Neuronal stem cell (in vitro differentiated cells): Measurements from ENCODE around the gene EFL1.
"Not testable (repeated sequence)": the region's sequence is repeated elsewhere in the genome, so short reads cannot be mapped to it uniquely, and the experiment has no call there.

Source experiments
- DNase-seq: peaks from one replicate; pipeline ENCODE4 v3.0.0-alpha.2; 2013; ENCODE audit warnings: low spot score
- H2AFZ ChIP-seq: one replicate; pipeline ENCODE4 v1.6.1; 2013; ENCODE audit warnings: mild to moderate bottlenecking, low read length, inconsistent platforms
- H2AK5ac ChIP-seq: 2 replicates; pipeline ENCODE4 v1.6.1; 2013; ENCODE audit warnings: low read depth, mild to moderate bottlenecking, inconsistent platforms, low read length, moderate library complexity, mixed read lengths
- H2BK120ac ChIP-seq: 2 replicates; pipeline ENCODE4 v1.6.1; 2013; ENCODE audit warnings: low read depth, mild to moderate bottlenecking, inconsistent platforms, low read length, moderate library complexity, mixed read lengths
- H2BK12ac ChIP-seq: one replicate; pipeline ENCODE4 v1.6.1; 2013; ENCODE audit warnings: low read length, inconsistent platforms
- H2BK15ac ChIP-seq: 2 replicates; pipeline ENCODE4 v1.6.1; 2013; ENCODE audit warnings: mild to moderate bottlenecking, low read length, inconsistent platforms, mixed read lengths
- H2BK5ac ChIP-seq: one replicate; pipeline ENCODE4 v1.6.1; 2013; ENCODE audit warnings: inconsistent platforms, mild to moderate bottlenecking, low read length, moderate library complexity
- H3K14ac ChIP-seq: one replicate; pipeline ENCODE4 v1.6.1; 2013; ENCODE audit warnings: low read length, inconsistent platforms
- H3K18ac ChIP-seq: 2 replicates; pipeline ENCODE4 v1.6.1; 2013; ENCODE audit warnings: low read length, inconsistent platforms
- H3K23ac ChIP-seq: 2 replicates; pipeline ENCODE4 v1.6.1; 2013; ENCODE audit warnings: low read depth, mild to moderate bottlenecking, mixed read lengths, low read length, inconsistent platforms; ENCODE audit not compliant: poor library complexity
- H3K27ac ChIP-seq: replicated peaks from 3 replicates; pipeline ENCODE4 v1.5.1; 2013; ENCODE audit warnings: low read length, inconsistent platforms
- H3K27me3 ChIP-seq, 3 experiments: 2 replicates each; pipeline ENCODE4 v1.6.1; 2013; ENCODE audit warnings: low read length in 3 of 3, mild to moderate bottlenecking in 2 of 3, inconsistent platforms in 1 of 3, low read depth in 1 of 3, mixed read lengths in 1 of 3, moderate library complexity in 1 of 3; ENCODE audit not compliant: control insufficient read depth in 3 of 3, insufficient read depth in 3 of 3
- H3K36me3 ChIP-seq, 2 donors: replicated peaks in 1 of 2; 2 replicates each; pipeline ENCODE4 v1.6.1; 2013; ENCODE audit warnings: low read length in 2 of 2; ENCODE audit not compliant: control insufficient read depth in 2 of 2, insufficient read depth in 2 of 2
- H3K4ac ChIP-seq: 2 replicates; pipeline ENCODE4 v1.6.1; 2013; ENCODE audit warnings: inconsistent platforms, mild to moderate bottlenecking, low read length, moderate library complexity
- H3K4me1 ChIP-seq, 2 donors: 1 replicate in 1 of 2; 2 replicates in 1 of 2; pipeline ENCODE4 v1.6.1; 2013; ENCODE audit warnings: low read length in 2 of 2, low read depth in 1 of 2; ENCODE audit not compliant: control insufficient read depth in 2 of 2, insufficient read depth in 1 of 2
- H3K4me2 ChIP-seq: one replicate; pipeline ENCODE4 v1.6.1; 2013; ENCODE audit warnings: mild to moderate bottlenecking, low read length, inconsistent platforms; ENCODE audit not compliant: insufficient read depth, poor library complexity, severe bottlenecking
- H3K4me3 ChIP-seq, 2 donors: 2 replicates each; pipeline ENCODE4 v1.5.1; 2013; ENCODE audit warnings: low read length in 2 of 2, mild to moderate bottlenecking in 2 of 2, inconsistent platforms in 1 of 2, moderate library complexity in 1 of 2
- H3K79me1 ChIP-seq: one replicate; pipeline ENCODE4 v1.6.1; 2013; ENCODE audit warnings: low read depth, mild to moderate bottlenecking, inconsistent platforms, low read length, moderate library complexity
- H3K9ac ChIP-seq: one replicate; pipeline ENCODE4 v1.6.1; 2013; ENCODE audit warnings: mild to moderate bottlenecking, low read depth, low read length, inconsistent platforms; ENCODE audit not compliant: poor library complexity
- H3K9me3 ChIP-seq, 2 donors: replicated peaks in 1 of 2; 2 replicates each; pipeline versions ENCODE3 to v1.6.1; 2013; ENCODE audit warnings: low read length in 2 of 2, mild to moderate bottlenecking in 2 of 2, inconsistent platforms in 1 of 2, low read depth in 1 of 2, mixed read lengths in 1 of 2, moderate library complexity in 1 of 2; ENCODE audit not compliant: control insufficient read depth in 2 of 2, insufficient read depth in 1 of 2
- H4K8ac ChIP-seq: one replicate; pipeline ENCODE4 v1.6.1; 2013; ENCODE audit warnings: low read depth, mild to moderate bottlenecking, inconsistent platforms, low read length, moderate library complexity
- H4K91ac ChIP-seq: one replicate; pipeline ENCODE4 v1.6.1; 2013; ENCODE audit warnings: low read length, low read depth, mild to moderate bottlenecking, inconsistent platforms; ENCODE audit not compliant: poor library complexity
- WGBS, 2 donors: extraction: QIAGEN DNeasy Blood & Tissue Kit; methylation state at CpG; one replicate each; pipeline ENCODE4 v1.1.7; 2013; ENCODE audit warnings: missing lambda C conversion rate in 2 of 2, mixed read lengths in 1 of 2; ENCODE audit not compliant: insufficient read length in 2 of 2, insufficient replicate concordance in 1 of 2; ENCODE audit errors: extremely low coverage in 2 of 2; 5-methylcytosine and 5-hydroxymethylcytosine counted together

Gene EFL1

GRCh38 chr15:82228750-82229149 is 33.8 kb downstream of the EFL1 start:
- H2BK120ac ChIP-seq, result no peak overlapping the region
- no peak overlapping the region for H3K27ac ChIP-seq
- no peak overlapping the region for H3K23ac ChIP-seq
- H4K8ac ChIP-seq, result no peak overlapping the region
- no peak overlapping the region for H3K18ac ChIP-seq
- H3K4me1 ChIP-seq, result peaks cover 0 to 5% of the 10 kb centered on the region in 2 donors
- no peak overlapping the region for H2BK5ac ChIP-seq
- H2BK12ac ChIP-seq, result no peak overlapping the region
- H3K36me3 ChIP-seq, result peaks cover 0 to 61% of the 10 kb centered on the region in 2 donors
- no CpG with 5 or more reads among the region's 1 CpG for WGBS, 2 donors
- H2AFZ ChIP-seq, result no peak overlapping the region
- H2AK5ac ChIP-seq, result no peak overlapping the region
- no peak overlapping the region for H3K4me2 ChIP-seq
- H2BK15ac ChIP-seq, result no peak overlapping the region
- no peak overlapping the region for H4K91ac ChIP-seq
- no peak overlapping the region for H3K14ac ChIP-seq
- no peaks in the 10 kb centered on the region for H3K27me3 ChIP-seq
- H3K79me1 ChIP-seq, result no peaks in the 10 kb centered on the region
- H3K9ac ChIP-seq, result no peak overlapping the region
- H3K4ac ChIP-seq, result no peak overlapping the region
- no peaks in the 10 kb centered on the region for H3K9me3 ChIP-seq
- H3K4me3 ChIP-seq, result no peak overlapping the region
- DNase-seq, result no peak

- not testable (repeated sequence) for H2BK15ac ChIP-seq, H3K9ac ChIP-seq, H3K14ac ChIP-seq, H3K4me3 ChIP-seq, H4K8ac ChIP-seq, H3K9me3 ChIP-seq, H3K27me3 ChIP-seq, H3K27ac ChIP-seq, DNase-seq, H3K18ac ChIP-seq, H3K4ac ChIP-seq, H2BK5ac ChIP-seq, H3K79me1 ChIP-seq, H2AK5ac ChIP-seq, H2BK120ac ChIP-seq, H3K4me1 ChIP-seq, H3K4me2 ChIP-seq, H2BK12ac ChIP-seq, H2AFZ ChIP-seq, H3K23ac ChIP-seq, H4K91ac ChIP-seq
- peaks cover 3 to 53% of the 10 kb centered on the region in 2 donors for H3K36me3 ChIP-seq
- no CpG with 5 or more reads among the region's 2 CpGs for WGBS, 2 donors
Measured at GRCh38 chr15:82221535-82221934, 41.0 kb downstream of the EFL1 start.

- not testable (repeated sequence) for H3K79me1 ChIP-seq, H3K27ac ChIP-seq, H3K27me3 ChIP-seq, H2BK15ac ChIP-seq, H4K91ac ChIP-seq, H3K4me1 ChIP-seq, H2BK12ac ChIP-seq, H2BK120ac ChIP-seq, H3K9ac ChIP-seq, H3K4ac ChIP-seq, H4K8ac ChIP-seq, H3K4me3 ChIP-seq, H3K14ac ChIP-seq, H3K9me3 ChIP-seq, H3K18ac ChIP-seq, H2AFZ ChIP-seq, DNase-seq, H3K4me2 ChIP-seq, H2AK5ac ChIP-seq, H3K23ac ChIP-seq, H2BK5ac ChIP-seq
- no CpG with 5 or more reads among the region's 2 CpGs for WGBS, 2 donors
- peaks cover 3 to 57% of the 10 kb centered on the region in 2 donors for H3K36me3 ChIP-seq
Measured at GRCh38 chr15:82216092-82216491, 46.4 kb downstream of the EFL1 start.

DNA sequence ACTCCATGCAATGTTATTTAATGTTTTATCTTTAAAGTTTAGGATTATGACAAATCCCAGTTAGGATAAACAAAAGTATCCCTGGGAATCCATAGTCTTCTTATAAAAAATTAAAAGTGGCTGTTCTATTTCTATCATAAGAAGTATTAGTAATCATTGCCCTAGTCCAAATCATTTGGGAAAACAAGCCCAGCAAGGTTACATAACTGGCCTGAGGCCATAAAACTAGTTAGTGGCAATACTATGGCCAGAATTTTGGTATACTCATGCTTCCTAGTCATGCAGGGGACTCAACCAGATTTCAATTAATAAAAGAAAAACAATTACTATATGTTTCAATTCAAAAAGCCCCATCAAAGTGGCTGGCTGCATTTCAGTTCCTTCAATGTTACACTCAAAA is 50.3 kb downstream of the EFL1 start:
- H3K27ac ChIP-seq, H3K27me3 ChIP-seq, H2AK5ac ChIP-seq, H2BK120ac ChIP-seq, H3K9me3 ChIP-seq, H2BK5ac ChIP-seq, H3K9ac ChIP-seq, H2BK15ac ChIP-seq, H2AFZ ChIP-seq, H3K4me3 ChIP-seq, H3K14ac ChIP-seq, H3K18ac ChIP-seq, H3K4me1 ChIP-seq, H3K79me1 ChIP-seq, H3K23ac ChIP-seq, H3K4me2 ChIP-seq, H4K91ac ChIP-seq, H2BK12ac ChIP-seq, H4K8ac ChIP-seq, DNase-seq, H3K4ac ChIP-seq: not testable (repeated sequence)
- peaks cover 0 to 33% of the 10 kb centered on the region in 2 donors for H3K36me3 ChIP-seq
